Ureter (tissue), 1 donor: ENCODE results near the gene TMEM86A. TPM values are rescaled to one million over a fixed set of nuclear protein-coding genes. Genes with fewer than 3 reads are reported as not detected.
"Not testable (repeated sequence)": the region's sequence is repeated elsewhere in the genome, so short reads cannot be mapped to it uniquely, and the experiment has no call there.

Experiments
- DNase-seq: peaks from one replicate; pipeline ENCODE4 v3.0.0-alpha.2; 2020; ENCODE audit warnings: low spot score
- total RNA-seq: library from RNA; stranded (reverse); gene quantifications from one replicate; pipeline ENCODE4 v1.2.4, GENCODE V29; 2023
- donor health status: DM: yes; HTN: yes; CAD: no.

TMEM86A gene
- total RNA-seq, result 4.6 TPM

GRCh38 chr11:18698341-18699268 lies at the start of gene TMEM86A:
TMEM86A (plus strand) TSS chr11:18698779; CDS start chr11:18698887, 108 bp downstream.
- peak; percentile 93 for DNase-seq

DNA sequence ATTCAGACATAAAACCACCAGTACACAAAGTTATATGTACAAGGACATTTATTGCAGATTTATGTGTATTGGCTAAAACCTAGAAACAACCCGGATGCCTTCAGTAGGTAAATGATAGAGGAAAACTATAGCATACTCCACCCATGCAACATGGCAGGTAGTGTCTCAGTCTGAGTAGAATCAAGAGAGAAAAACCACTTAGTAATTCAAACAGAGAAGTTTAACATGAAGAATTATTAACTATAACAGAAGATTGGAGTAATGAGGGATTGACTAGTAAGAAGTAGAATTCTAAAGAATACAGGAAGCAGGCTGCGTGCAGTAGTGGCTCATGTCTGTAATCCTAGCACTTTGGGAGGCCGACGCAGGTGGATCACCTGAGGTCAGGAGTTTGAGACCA lies 48.2 kb upstream of the TMEM86A start:
- DNase-seq, result no peak

GRCh38 chr11:18650859-18651557 lies 47.6 kb upstream of the TMEM86A start:
- DNase-seq, result no peak

GRCh38 chr11:18657673-18658072 lies 40.9 kb upstream of the TMEM86A start:
- DNase-seq, result no peak

DNA sequence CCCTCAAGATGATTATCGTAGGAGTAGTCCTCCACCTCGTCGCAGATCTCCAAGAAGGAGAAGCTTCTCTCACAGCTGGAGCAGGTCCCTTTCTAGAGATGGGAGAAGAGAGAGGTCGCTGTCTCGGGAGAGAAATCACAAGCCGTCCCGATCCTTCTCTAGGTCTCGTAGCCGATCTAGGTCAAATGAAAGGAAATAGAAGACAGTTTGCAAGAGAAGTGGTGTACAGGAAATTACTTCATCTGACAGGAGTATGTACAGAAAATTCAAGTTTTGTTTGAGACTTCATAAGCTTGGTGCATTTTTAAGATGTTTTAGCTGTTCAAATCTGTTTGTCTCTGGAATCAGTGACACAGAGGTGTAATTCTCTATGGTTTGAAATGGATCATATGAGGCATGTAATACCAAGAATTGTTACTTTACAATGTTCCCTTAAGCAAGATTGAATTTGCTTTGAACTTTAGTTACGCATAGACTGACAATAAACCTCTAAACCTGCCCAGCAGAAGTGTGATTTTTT lies 33.2 kb upstream of the TMEM86A start:
- DNase-seq, result not testable (repeated sequence)

GRCh38 chr11:18668131-18668530 lies 30.4 kb upstream of the TMEM86A start:
- DNase-seq, result no peak

DNA sequence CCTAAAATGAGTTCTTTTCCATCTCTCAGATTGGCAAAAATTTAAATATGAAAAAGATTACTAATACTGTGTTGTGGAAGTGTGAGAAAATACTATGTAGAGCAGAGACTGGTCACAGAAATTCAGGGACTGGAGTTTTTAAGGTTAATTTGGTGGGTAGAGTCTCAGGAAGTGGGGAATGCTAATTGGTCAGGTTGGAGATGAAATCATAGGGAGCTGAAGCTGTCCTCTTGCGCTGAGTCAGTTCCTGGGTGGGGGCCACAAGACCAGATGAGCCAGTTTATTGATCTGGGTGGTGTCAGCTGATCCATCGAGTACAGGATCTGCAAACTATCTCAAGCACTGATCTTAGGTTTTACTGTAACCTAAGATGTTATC lies 29.4 kb upstream of the TMEM86A start:
- no peak for DNase-seq

- DNase-seq, result no peak
Observed at GRCh38 chr11:18669711-18670110, 28.9 kb upstream of the TMEM86A start.

- no peak for DNase-seq
Observed at GRCh38 chr11:18671246-18671645, 27.3 kb upstream of the TMEM86A start.

DNA sequence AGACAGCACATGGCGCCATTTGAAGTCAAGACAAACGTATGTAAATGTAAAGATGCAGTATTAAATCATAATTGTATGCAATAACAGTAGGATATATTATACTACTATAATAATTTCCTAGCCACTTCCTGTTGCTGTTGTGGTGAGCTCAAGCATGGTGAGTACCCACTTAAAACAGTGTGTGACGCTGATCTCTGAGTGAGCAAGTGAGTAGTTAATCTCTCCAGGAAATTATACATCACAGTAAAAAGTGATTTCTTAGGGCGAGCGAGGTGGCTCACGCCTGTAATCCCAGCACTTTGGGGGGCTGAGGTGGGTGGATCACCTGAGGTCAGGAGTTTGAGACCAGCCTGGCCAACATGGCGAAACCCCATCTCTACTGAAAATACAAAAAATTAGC lies 26.4 kb upstream of the TMEM86A start:
- not testable (repeated sequence) for DNase-seq

DNA sequence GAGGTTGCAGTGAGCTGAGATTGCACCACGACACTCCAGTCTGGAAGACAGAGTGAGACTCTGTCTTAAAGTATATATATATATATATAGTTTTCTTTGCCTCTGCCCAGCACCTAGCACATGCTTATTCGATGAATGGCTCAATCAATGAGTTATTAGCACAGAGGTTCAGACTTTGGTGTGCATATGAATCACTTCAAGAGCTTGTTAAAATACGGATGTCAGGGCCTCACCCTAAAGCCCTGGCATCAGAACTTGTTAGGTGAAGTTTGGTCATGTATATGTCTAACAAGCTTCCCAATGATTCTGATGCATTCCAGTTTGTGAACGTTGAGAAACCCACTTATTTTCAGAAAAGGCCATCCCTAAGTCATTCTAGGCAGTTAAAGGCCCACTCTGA lies 21.8 kb upstream of the TMEM86A start:
- DNase-seq, result no peak

GRCh38 chr11:18677560-18677959 lies 21.0 kb upstream of the TMEM86A start:
- DNase-seq, result no peak

- not testable (repeated sequence) for DNase-seq
Observed at GRCh38 chr11:18681949-18682348, 16.6 kb upstream of the TMEM86A start.

GRCh38 chr11:18682466-18682865 lies 16.1 kb upstream of the TMEM86A start:
- no peak for DNase-seq

GRCh38 chr11:18684267-18684666 lies 14.3 kb upstream of the TMEM86A start:
- no peak for DNase-seq

DNA sequence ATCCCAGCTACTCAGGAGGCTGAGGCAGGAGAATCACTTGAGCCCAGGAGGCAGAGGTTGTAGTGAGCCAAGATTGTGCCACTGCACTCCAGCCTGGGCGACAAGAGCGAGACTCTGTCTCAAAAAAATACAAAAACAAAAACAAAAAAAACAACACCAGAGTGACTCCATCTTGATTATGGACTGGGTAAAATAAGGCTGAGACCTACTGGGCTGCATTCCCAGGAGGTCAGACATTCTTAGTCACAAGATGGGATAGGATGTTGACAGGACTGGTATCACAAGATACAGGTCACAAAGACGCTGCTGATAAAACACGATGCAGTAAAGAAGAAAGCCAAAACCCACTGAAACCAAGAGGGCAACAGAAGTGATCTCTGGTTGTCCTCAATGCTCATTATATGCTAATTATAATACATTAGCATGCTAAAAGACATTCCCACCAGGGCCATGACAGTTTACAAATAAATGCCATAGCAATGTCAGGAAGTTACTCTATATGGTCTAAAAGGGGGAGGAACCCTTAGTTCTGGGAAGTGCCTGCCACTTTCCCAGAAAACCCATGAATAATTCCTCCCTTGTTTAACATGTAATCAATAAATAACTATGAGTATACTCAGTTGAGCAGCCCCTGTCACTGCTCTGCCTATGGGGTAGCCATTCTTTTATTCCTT lies 7.0 kb upstream of the TMEM86A start:
- not testable (repeated sequence) for DNase-seq

DNA sequence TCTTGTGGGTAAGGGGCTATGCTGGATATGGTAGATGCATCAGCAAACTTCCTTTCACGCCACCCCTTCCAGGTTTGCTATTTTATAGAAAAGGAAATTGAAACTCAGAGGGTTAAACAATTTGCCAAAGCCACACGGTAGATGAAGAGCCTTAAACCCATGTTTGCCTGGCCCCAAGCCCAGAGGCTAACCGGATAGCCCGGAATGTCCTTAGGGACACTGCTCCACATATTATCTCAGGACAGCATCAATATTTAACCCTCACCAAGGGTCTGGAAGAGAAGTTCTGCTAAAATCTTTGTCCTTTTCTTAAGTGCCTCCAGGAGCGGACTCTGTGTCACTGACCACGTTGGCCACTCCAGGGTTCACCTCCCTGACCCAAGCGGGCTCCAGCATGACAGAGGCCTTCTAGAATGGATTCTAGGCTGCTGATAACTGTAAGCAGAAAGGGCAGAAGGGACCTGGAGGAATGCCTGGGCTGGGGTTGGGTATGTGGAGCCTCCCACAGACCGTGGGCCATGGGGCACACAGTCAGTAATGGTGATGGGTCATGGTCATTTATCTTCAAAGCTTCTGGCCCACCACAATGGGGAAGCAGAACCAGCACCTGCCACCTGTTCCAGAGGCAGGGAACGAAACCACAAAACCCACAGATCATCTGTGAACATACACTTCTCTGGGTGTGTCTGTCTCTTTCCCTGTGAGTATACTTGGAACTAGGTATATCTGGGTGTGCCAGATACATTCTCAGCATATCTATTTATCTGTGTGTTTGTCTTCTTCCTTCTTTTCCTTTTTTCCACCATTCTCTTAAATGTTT lies 5.4 kb upstream of the TMEM86A start:
- no peak for DNase-seq

GRCh38 chr11:18696638-18697225 lies 1.8 kb upstream of the TMEM86A start:
- DNase-seq, result no peak

DNA sequence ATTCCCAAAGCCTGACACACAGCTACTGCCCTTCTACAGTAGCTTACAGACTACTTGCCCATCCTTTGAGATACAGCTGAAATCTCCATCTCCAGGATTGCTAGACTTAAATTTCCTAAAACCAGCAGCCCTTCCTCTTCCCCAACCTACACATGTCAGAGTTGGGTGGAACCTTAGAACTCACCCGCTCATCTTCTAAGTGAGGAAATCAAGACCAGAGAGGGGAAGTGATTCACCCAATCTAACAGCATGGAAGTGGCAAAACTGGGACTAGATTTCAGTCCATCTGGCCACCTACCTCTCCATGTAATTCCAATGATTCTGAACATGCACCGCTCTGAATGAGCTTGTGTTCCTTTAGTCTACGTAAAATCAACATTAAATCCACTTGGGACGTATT lies 1.0 kb upstream of the TMEM86A start:
- no peak for DNase-seq

DNA sequence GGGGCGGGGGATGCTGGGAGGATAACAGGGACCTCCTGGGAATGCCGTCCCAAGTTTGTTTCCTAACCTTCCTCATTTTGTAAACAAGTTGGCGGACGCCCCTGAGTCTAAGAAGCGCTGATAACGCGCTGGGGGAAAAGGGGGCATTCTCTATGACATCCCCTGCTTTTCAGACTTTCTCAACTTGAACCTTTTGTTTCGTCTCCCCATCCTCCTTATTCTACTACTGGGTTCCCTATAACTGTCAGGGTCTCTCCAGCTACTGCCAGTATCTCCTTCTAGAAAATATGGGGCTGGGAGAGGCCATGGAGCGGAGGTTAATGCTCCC lies 654 bp downstream of the TMEM86A start:
- no peak for DNase-seq

DNA sequence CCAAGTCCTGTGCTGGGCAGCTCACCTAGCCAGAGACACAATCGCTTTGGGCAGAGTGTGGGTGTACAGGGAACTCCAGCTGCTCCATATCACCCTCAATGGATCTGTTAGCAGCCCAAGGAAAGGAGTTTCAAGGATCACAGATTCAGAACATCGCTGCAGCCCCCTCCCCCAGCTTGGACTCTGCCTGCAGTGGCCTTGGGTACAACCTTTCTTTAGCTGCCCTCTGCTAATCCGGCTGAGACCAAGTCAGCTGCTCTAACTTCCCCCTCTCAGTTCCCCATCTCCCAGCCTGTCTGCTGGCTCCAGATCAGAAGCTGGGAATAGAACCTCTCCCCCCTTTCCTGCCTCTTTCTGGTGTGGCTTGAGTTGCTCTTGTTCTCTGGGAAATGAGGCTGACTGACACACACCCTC lies 1.3 kb downstream of the TMEM86A start:
- DNase-seq, result no peak
